ENCODE data around the gene GID8.

The GID8 gene

GRCh38 chr20:62971211-62971949 lies 33.4 kb downstream of the GID8 start:
- no peak for DNase-seq

- peak; percentile 85 for DNase-seq
These were observed 34.2 kb downstream of the GID8 start for GRCh38 chr20:62971950-62972844.

- DNase-seq = no peak
These were observed 35.1 kb downstream of the GID8 start for GRCh38 chr20:62972845-62973745.

- no peak for DNase-seq
These were observed 37.4 kb downstream of the GID8 start for GRCh38 chr20:62975251-62975760.

- no peak for DNase-seq
These were observed 38.0 kb downstream of the GID8 start for GRCh38 chr20:62975812-62976508.

GRCh38 chr20:62976886-62977285 lies 38.9 kb downstream of the GID8 start:
- no peak for DNase-seq

GRCh38 chr20:62977613-62978560 lies 39.9 kb downstream of the GID8 start:
- peak; percentile 73 for DNase-seq

- DNase-seq = no peak
These were observed 40.6 kb downstream of the GID8 start for GRCh38 chr20:62978561-62978943.

- DNase-seq = no peak
These were observed 41.4 kb downstream of the GID8 start for GRCh38 chr20:62979310-62979709.

GRCh38 chr20:62979876-62980373 lies 42.0 kb downstream of the GID8 start:
- no peak for DNase-seq

GRCh38 chr20:62980380-62980960 lies 42.5 kb downstream of the GID8 start:
- no peak for DNase-seq

GRCh38 chr20:62980970-62981369 lies 43.0 kb downstream of the GID8 start:
- no peak for DNase-seq

GRCh38 chr20:62982124-62983075 lies 44.5 kb downstream of the GID8 start:
- no peak for DNase-seq

GRCh38 chr20:62983210-62983609 lies 45.3 kb downstream of the GID8 start:
- no peak for DNase-seq

GRCh38 chr20:62984666-62985443 lies 46.9 kb downstream of the GID8 start:
- DNase-seq = no peak

- DNase-seq = no peak
These were observed 47.5 kb downstream of the GID8 start for GRCh38 chr20:62985444-62985778.

- DNase-seq = no peak
These were observed 48.4 kb downstream of the GID8 start for GRCh38 chr20:62986257-62986800.

GRCh38 chr20:62987114-62987513 lies 49.2 kb downstream of the GID8 start:
- DNase-seq = no peak
